RWPE1 (cell line): Measurements from ENCODE around the gene PRR5L.

ENCODE experiments used
- CTCF ChIA-PET: fragments of 350-600 bp; sonication (Branson Sonifier 250); formaldehyde crosslinking; extraction: SDS; loops from one replicate; lab custom pipeline; 2021; lab: Yijun Ruan, JAX
- POLR2A ChIA-PET: fragments of 400-600 bp; formaldehyde crosslinking; extraction: SDS; loops from one replicate; lab custom pipeline; 2020; ENCODE audit warnings: antibody characterized with exemption; ENCODE audit not compliant: low non-redundant PET; lab: Yijun Ruan, JAX
- DNase-seq: peaks from one replicate; pipeline ENCODE4 v3.0.0; 2012; ENCODE audit warnings: low spot score
- H3K27ac ChIP-seq: fragments of 450-650 bp; 2 replicates; pipeline ENCODE4 v1.5.1; 2017
- TF ChIP-seq, protein P1 (sequence below): fragments of 450-650 bp; conservative IDR thresholded peaks from 2 replicates; pipeline ENCODE4 v1.5.1; 2017; ENCODE audit warnings: low read depth, mild to moderate bottlenecking

The PRR5L gene

GRCh38 chr11:36498721-36499120, 202.6 kb downstream of the PRR5L start:
- ChIA-PET POLR2A (no interaction called here), CTCF (interaction anchor here (0.7 kb wide), 1 partner anchor 668 kb away, joined by 3 read pairs; no protein-coding TSS in a partner anchor)
- no peak for DNase-seq
- H3K27ac ChIP-seq, result no peak overlapping the region
- TF ChIP-seq, protein P1, sequence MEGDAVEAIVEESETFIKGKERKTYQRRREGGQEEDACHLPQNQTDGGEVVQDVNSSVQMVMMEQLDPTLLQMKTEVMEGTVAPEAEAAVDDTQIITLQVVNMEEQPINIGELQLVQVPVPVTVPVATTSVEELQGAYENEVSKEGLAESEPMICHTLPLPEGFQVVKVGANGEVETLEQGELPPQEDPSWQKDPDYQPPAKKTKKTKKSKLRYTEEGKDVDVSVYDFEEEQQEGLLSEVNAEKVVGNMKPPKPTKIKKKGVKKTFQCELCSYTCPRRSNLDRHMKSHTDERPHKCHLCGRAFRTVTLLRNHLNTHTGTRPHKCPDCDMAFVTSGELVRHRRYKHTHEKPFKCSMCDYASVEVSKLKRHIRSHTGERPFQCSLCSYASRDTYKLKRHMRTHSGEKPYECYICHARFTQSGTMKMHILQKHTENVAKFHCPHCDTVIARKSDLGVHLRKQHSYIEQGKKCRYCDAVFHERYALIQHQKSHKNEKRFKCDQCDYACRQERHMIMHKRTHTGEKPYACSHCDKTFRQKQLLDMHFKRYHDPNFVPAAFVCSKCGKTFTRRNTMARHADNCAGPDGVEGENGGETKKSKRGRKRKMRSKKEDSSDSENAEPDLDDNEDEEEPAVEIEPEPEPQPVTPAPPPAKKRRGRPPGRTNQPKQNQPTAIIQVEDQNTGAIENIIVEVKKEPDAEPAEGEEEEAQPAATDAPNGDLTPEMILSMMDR, result no peak

DNA sequence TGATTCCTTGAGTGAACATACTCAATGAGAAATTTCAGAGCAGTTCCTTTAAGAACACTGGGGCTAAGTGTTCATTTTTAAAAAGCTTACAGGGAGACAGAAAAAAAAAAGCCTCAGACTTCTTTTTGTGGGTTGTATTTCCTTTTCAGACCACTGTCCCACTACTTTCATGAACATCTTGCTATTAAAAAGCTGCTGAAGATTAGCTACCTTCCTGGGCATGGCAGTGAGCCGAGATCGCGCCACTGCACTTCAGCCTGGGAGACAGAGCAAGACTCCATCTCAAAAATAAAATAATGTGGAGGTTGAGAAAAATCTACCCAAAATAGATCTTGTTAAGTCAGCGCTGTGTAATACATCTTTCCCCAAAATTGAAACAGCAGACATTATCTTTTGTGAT, 203.2 kb downstream of the PRR5L start:
- H3K27ac ChIP-seq, result no peak overlapping the region
- TF ChIP-seq, protein P1, result no peak
- POLR2A ChIA-PET, result no interaction called here
- CTCF ChIA-PET, result interaction anchor here (0.7 kb wide), 1 partner anchor 669 kb away, joined by 3 read pairs; no protein-coding TSS in a partner anchor
- no peak for DNase-seq

GRCh38 chr11:36500315-36500721, 204.2 kb downstream of the PRR5L start:
- TF ChIP-seq, protein P1, result no peak
- POLR2A ChIA-PET, result no interaction called here
- CTCF ChIA-PET, result interaction anchor here (0.8 kb wide), 1 partner anchor 14 kb away, joined by 3 read pairs; no protein-coding TSS in a partner anchor
- H3K27ac ChIP-seq, result no peak overlapping the region
- DNase-seq, result peak; percentile 63

DNA sequence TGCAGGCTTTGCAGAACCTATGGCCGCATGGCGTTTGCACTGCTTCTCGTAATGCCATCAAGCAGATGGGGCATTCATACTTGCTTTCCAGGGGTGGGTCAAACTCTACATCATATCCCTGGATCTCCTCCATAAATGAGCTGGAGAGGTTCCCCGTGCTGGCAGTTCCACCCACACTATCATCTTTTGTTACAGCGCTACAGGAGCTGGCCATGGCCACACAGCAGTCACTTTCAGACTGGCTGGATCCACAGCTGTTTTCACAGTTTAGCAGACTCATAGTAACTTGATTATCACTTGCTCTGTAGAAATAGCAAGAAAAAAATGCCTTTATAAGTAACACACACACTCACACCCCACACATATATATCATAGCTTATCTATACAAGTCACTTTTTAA, 205.1 kb downstream of the PRR5L start:
- TF ChIP-seq, protein P1, result no peak
- H3K27ac ChIP-seq, result no peak overlapping the region
- POLR2A ChIA-PET, result no interaction called here
- DNase-seq, result no peak
- CTCF ChIA-PET, result interaction anchor here (1.3 kb wide), 1 partner anchor 9 kb away, joined by 4 read pairs; no protein-coding TSS in a partner anchor

- no peak for DNase-seq
- no peak overlapping the region for H3K27ac ChIP-seq
- ChIA-PET CTCF (interaction anchor here (0.7 kb wide), 1 partner anchor 139 kb away, joined by 3 read pairs; no protein-coding TSS in a partner anchor), POLR2A (no interaction called here)
- TF ChIP-seq, protein P1, result no peak
Observed at GRCh38 chr11:36507824-36508489, 211.9 kb downstream of the PRR5L start.

GRCh38 chr11:36508743-36509142, 212.7 kb downstream of the PRR5L start:
- CTCF ChIA-PET, result interaction anchor here (0.7 kb wide), 2 partner anchors 138 to 676 kb away, joined by 3 read pairs; no protein-coding TSS in a partner anchor

More at GRCh38 chr11:36508743-36509142, 212.7 kb downstream of the PRR5L start:
- DNase-seq, result no peak
- POLR2A ChIA-PET, result no interaction called here
- no peak overlapping the region for H3K27ac ChIP-seq
- TF ChIP-seq, protein P1, result no peak
